Measurements from ENCODE around the gene IRX5. TPM values are rescaled to one million over a fixed set of nuclear protein-coding genes. Genes with fewer than 3 reads are reported as not detected.

IRX5 gene
- total and polyA plus RNA-seq, 4 donors, result not detected

GRCh38 chr16:54977211-54977610, 46.5 kb downstream of the IRX5 start:
- 70% methylated on average over 4 of the region's 4 CpGs for WGBS
- TF ChIP-seq CTCF (IDR thresholded peaks at IDR 0.05; ENCODE audit: low read depth, low read length, missing input control) (no peak), REST (IDR thresholded peaks at IDR 0.05) (no peak), FOXA1 (IDR thresholded peaks at IDR 0.05) (no peak), RAD21 (IDR thresholded peaks at IDR 0.05) (no peak), YY1 (IDR thresholded peaks at IDR 0.05) (no peak), ATF3 (IDR thresholded peaks at IDR 0.05) (no peak)
- no peak overlapping the region for H3K4me3 ChIP-seq (ENCODE audit: low read depth in 1 of 3, low read length in 3 of 3)

GRCh38 chr16:54980821-54981220, 50.2 kb downstream of the IRX5 start:
- Histone ChIP-seq H3K27ac (ENCODE audit: low read depth in 1 of 2, low read length in 2 of 2) (no peak overlapping the region), H3K27me3 (ENCODE audit: control insufficient read depth in 4 of 4, insufficient read depth in 4 of 4, low read length in 3 of 4) (no peaks in the 10 kb centered on the region), H3K9ac (ENCODE audit: low read depth in 1 of 2, low read length in 2 of 2) (no peak overlapping the region), H3K4me3 (ENCODE audit: low read depth in 1 of 3, low read length in 3 of 3) (no peak overlapping the region), H3K9me3 (ENCODE audit: control insufficient read depth in 4 of 4, low read length in 3 of 4) (no peaks in the 10 kb centered on the region), H3K4me1 (ENCODE audit: control insufficient read depth in 4 of 4, insufficient read depth in 4 of 4, low read length in 3 of 4) (no peaks in the 10 kb centered on the region), H3K36me3 (ENCODE audit: control insufficient read depth in 4 of 4, insufficient read depth in 3 of 4, low read depth in 1 of 4, low read length in 3 of 4) (no peaks in the 10 kb centered on the region)
- WGBS, result 82% methylated on average over 5 of the region's 5 CpGs
- DNase-seq (ENCODE audit: low spot score), result no peak
- TF ChIP-seq FOXA1 (IDR thresholded peaks at IDR 0.05) (no peak), GABPA (IDR thresholded peaks at IDR 0.05 in 1 of 2, conservative IDR thresholded peaks at IDR 0.05 in 1 of 2) (no peak), HNF4G (IDR thresholded peaks at IDR 0.05) (no peak), JUND (IDR thresholded peaks at IDR 0.05) (no peak), ZBTB33 (IDR thresholded peaks at IDR 0.05) (no peak), YY1 (IDR thresholded peaks at IDR 0.05) (no peak), ATF3 (IDR thresholded peaks at IDR 0.05) (no peak)

More at GRCh38 chr16:54977211-54977610, 46.5 kb downstream of the IRX5 start:
- Histone ChIP-seq H3K9me3 (ENCODE audit: control insufficient read depth in 4 of 4, low read length in 3 of 4) (no peaks in the 10 kb centered on the region), H3K27me3 (ENCODE audit: control insufficient read depth in 4 of 4, insufficient read depth in 4 of 4, low read length in 3 of 4) (no peaks in the 10 kb centered on the region), H3K9ac (ENCODE audit: low read depth in 1 of 2, low read length in 2 of 2) (no peak overlapping the region), H3K36me3 (ENCODE audit: control insufficient read depth in 4 of 4, insufficient read depth in 3 of 4, low read depth in 1 of 4, low read length in 3 of 4) (no peaks in the 10 kb centered on the region), H3K27ac (ENCODE audit: low read depth in 1 of 2, low read length in 2 of 2) (no peak overlapping the region), H3K4me1 (ENCODE audit: control insufficient read depth in 4 of 4, insufficient read depth in 4 of 4, low read length in 3 of 4) (no peaks in the 10 kb centered on the region)
- no peak for DNase-seq (ENCODE audit: low spot score)

Data from liver (tissue), 9 donors.